PFSK-1 (cell line): ENCODE data around the gene XAB2.

Experiments used
- FOXP2 ChIP-seq: optimal IDR thresholded peaks from 2 replicates; pipeline ENCODE3; 2011; ENCODE audit warnings: borderline replicate concordance, control low read depth, inconsistent platforms; ENCODE audit not compliant: insufficient read depth; ENCODE audit errors: extremely low read length, extremely low read depth
- POLR2AphosphoS5 ChIP-seq: IDR thresholded peaks from 2 replicates; pipeline ENCODE4 v1.6.1; 2012; ENCODE audit warnings: low read depth, mild to moderate bottlenecking, control low read depth, low read length, moderate library complexity
- SIN3A ChIP-seq: IDR thresholded peaks from 2 replicates; pipeline ENCODE4 v1.6.1; 2012; ENCODE audit warnings: mild to moderate bottlenecking, low read length, moderate library complexity, borderline replicate concordance; ENCODE audit not compliant: insufficient read depth
- TAF1 ChIP-seq: IDR thresholded peaks from 2 replicates; pipeline ENCODE4 v1.6.1; 2012; ENCODE audit warnings: low read length, control low read depth, borderline replicate concordance; ENCODE audit not compliant: insufficient read depth
- TF ChIP-seq, protein P1 (sequence below), 2 experiments: IDR thresholded peaks; 2 replicates each; pipeline versions ENCODE4 v1.6.1 to v1.8.0; 2011 to 2012; ENCODE audit warnings: low read depth in 2 of 2, low read length in 2 of 2, control low read depth in 1 of 2, inconsistent platforms in 1 of 2, mild to moderate bottlenecking in 1 of 2, moderate library complexity in 1 of 2; ENCODE audit not compliant: insufficient read depth in 1 of 2

The XAB2 gene

DNA sequence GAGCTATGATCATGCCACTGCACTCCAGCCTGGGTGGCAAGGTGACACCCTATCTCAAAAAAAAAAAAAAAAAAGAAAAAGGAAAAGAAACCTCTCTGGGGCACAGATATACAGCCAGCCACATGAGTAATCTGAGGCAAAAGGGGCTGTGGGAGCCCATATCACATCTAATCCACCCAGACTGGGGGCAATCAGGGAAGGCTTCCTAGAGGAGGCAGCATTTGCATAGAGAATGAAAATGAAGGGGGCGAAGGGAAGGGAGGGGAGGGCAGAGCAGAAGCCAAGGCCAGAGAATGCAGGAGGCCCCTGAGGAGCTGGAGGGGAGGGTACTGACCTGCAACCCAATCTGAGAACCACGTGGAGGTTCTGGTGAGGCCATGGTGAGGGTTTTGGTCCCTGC is 20.8 kb upstream of the XAB2 start:
- TF ChIP-seq, protein P1, sequence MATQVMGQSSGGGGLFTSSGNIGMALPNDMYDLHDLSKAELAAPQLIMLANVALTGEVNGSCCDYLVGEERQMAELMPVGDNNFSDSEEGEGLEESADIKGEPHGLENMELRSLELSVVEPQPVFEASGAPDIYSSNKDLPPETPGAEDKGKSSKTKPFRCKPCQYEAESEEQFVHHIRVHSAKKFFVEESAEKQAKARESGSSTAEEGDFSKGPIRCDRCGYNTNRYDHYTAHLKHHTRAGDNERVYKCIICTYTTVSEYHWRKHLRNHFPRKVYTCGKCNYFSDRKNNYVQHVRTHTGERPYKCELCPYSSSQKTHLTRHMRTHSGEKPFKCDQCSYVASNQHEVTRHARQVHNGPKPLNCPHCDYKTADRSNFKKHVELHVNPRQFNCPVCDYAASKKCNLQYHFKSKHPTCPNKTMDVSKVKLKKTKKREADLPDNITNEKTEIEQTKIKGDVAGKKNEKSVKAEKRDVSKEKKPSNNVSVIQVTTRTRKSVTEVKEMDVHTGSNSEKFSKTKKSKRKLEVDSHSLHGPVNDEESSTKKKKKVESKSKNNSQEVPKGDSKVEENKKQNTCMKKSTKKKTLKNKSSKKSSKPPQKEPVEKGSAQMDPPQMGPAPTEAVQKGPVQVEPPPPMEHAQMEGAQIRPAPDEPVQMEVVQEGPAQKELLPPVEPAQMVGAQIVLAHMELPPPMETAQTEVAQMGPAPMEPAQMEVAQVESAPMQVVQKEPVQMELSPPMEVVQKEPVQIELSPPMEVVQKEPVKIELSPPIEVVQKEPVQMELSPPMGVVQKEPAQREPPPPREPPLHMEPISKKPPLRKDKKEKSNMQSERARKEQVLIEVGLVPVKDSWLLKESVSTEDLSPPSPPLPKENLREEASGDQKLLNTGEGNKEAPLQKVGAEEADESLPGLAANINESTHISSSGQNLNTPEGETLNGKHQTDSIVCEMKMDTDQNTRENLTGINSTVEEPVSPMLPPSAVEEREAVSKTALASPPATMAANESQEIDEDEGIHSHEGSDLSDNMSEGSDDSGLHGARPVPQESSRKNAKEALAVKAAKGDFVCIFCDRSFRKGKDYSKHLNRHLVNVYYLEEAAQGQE (IDR thresholded peaks at IDR 0.05; ENCODE audit: insufficient read depth in 1 of 2, low read depth in 2 of 2, low read length in 2 of 2): no peak
- TF ChIP-seq SIN3A (no peak), TAF1 (no peak), POLR2AphosphoS5 (no peak), FOXP2 (no peak)

- no peak for TF ChIP-seq FOXP2
- TF ChIP-seq, protein P1 (IDR thresholded peaks at IDR 0.05; ENCODE audit: insufficient read depth in 1 of 2, low read depth in 2 of 2, low read length in 2 of 2): no peak
- no peak for TF ChIP-seq POLR2AphosphoS5
- TF ChIP-seq SIN3A: no peak
- TF ChIP-seq TAF1: no peak
These were observed 19.1 kb upstream of the XAB2 start for GRCh38 chr19:7648265-7649014.

GRCh38 chr19:7647156-7647555 is 17.8 kb upstream of the XAB2 start:
- no peak for TF ChIP-seq POLR2AphosphoS5
- no peak for TF ChIP-seq TAF1

DNA sequence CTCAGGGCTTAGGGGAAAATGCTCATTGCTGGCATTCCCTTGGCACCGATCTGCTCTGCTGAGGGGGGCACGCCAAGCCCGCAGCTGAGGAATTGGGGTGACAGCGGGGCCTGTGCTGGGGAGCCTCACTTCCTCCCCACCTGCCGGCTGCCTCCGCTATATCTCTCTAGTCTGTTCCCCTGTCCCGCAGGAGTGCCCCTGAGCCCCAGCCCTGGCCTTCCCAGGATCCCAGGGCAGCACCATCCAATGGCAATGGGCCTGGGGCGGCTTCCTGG is 17.0 kb upstream of the XAB2 start:
- no peak for TF ChIP-seq POLR2AphosphoS5
- TF ChIP-seq FOXP2: no peak
- TF ChIP-seq SIN3A: no peak
- TF ChIP-seq, protein P1 (IDR thresholded peaks at IDR 0.05; ENCODE audit: insufficient read depth in 1 of 2, low read depth in 2 of 2, low read length in 2 of 2): no peak
- no peak for TF ChIP-seq TAF1

- no peak for TF ChIP-seq TAF1
- TF ChIP-seq, protein P1 (IDR thresholded peaks at IDR 0.05; ENCODE audit: insufficient read depth in 1 of 2, low read depth in 2 of 2, low read length in 2 of 2): no peak
- TF ChIP-seq FOXP2: no peak
- TF ChIP-seq POLR2AphosphoS5: no peak
- no peak for TF ChIP-seq SIN3A
These were observed 16.5 kb upstream of the XAB2 start for GRCh38 chr19:7645656-7646425.
